ENCODE measurements around the gene GRIK3. TPM values are rescaled to one million over a fixed set of nuclear protein-coding genes. Genes with fewer than 3 reads are reported as not detected.

Gene GRIK3
- polyA plus RNA-seq, 1 donor (not counting 4 experiments of a cell fraction or from before 2014, with no cell fraction given) = not detected

- Histone ChIP-seq H3K9ac (ENCODE audit: control insufficient read depth, extremely low read depth, insufficient read depth, low read length) (no peak overlapping the region), H3K4me2 (ENCODE audit: control insufficient read depth, extremely low read depth, insufficient read depth, low read depth, low read length) (no peak overlapping the region), H3K9me3 (ENCODE audit: control insufficient read depth, low read depth, low read length) (no peaks in the 10 kb centered on the region), H3K9me1 (ENCODE audit: control insufficient read depth, extremely low read depth, insufficient read depth, low read length) (no peaks in the 10 kb centered on the region), H4K20me1 (ENCODE audit: control insufficient read depth, extremely low read depth, insufficient read depth, low read length) (no peaks in the 10 kb centered on the region), H3K4me1 (ENCODE audit: control insufficient read depth, extremely low read depth, insufficient read depth, low read length) (no peaks in the 10 kb centered on the region), H3K27me3 (ENCODE audit: control insufficient read depth, extremely low read depth, insufficient read depth, low read length) (peaks cover 21% of the 10 kb centered on the region), H3K27ac (ENCODE audit: control insufficient read depth, insufficient read depth, low read length) (no peak overlapping the region), H3K79me2 (ENCODE audit: control insufficient read depth, insufficient read depth, low read length) (no peaks in the 10 kb centered on the region), H3K4me3 (ENCODE audit: control insufficient read depth in 2 of 3, extremely low read depth in 1 of 3, insufficient read depth in 2 of 3, low read depth in 1 of 3, low read length in 3 of 3) (no peak overlapping the region), H3K36me3 (ENCODE audit: control insufficient read depth in 2 of 2, extremely low read depth in 1 of 2, insufficient read depth in 2 of 2, low read length in 2 of 2) (no peaks in the 10 kb centered on the region), H2AFZ (ENCODE audit: control insufficient read depth, low read length) (no peak overlapping the region)
- DNase-seq (ENCODE audit: low read depth, low spot score) (no peak), FAIRE-seq (no peak)
- TF ChIP-seq EZH2 (IDR thresholded peaks at IDR 0.05; ENCODE audit: low read length) (no peak), CTCF (optimal IDR thresholded peaks at IDR 0.05 in 1 of 3, IDR thresholded peaks at IDR 0.05 in 1 of 3, conservative IDR thresholded peaks at IDR 0.05 in 1 of 3; ENCODE audit: extremely low read depth in 1 of 3, insufficient read depth in 2 of 3, low read length in 3 of 3) (no peak)
- dilution Hi-C loops (cut with MboI; ENCODE audit: extremely low pct_ligation_motif_present, low sequenced_read_pairs) = no loop called here
Observed at GRCh38 chr1:36775716-36776115, 258.6 kb downstream of the GRIK3 start.

- no peaks in the 10 kb centered on the region for H3K36me3 ChIP-seq (ENCODE audit: control insufficient read depth in 2 of 2, extremely low read depth in 1 of 2, insufficient read depth in 2 of 2, low read length in 2 of 2)
- no peak overlapping the region for H3K4me3 ChIP-seq (ENCODE audit: control insufficient read depth in 2 of 3, extremely low read depth in 1 of 3, insufficient read depth in 2 of 3, low read depth in 1 of 3, low read length in 3 of 3)
- DNase-seq (ENCODE audit: low read depth, low spot score) (no peak), FAIRE-seq (no peak)
- H3K9me1 ChIP-seq (ENCODE audit: control insufficient read depth, extremely low read depth, insufficient read depth, low read length) = no peaks in the 10 kb centered on the region
- H3K4me2 ChIP-seq (ENCODE audit: control insufficient read depth, extremely low read depth, insufficient read depth, low read depth, low read length) = no peak overlapping the region
- no peaks in the 10 kb centered on the region for H4K20me1 ChIP-seq (ENCODE audit: control insufficient read depth, extremely low read depth, insufficient read depth, low read length)
- no peaks in the 10 kb centered on the region for H3K4me1 ChIP-seq (ENCODE audit: control insufficient read depth, extremely low read depth, insufficient read depth, low read length)
- TF ChIP-seq EZH2 (IDR thresholded peaks at IDR 0.05; ENCODE audit: low read length) (no peak), CTCF (optimal IDR thresholded peaks at IDR 0.05 in 1 of 3, IDR thresholded peaks at IDR 0.05 in 1 of 3, conservative IDR thresholded peaks at IDR 0.05 in 1 of 3; ENCODE audit: extremely low read depth in 1 of 3, insufficient read depth in 2 of 3, low read length in 3 of 3) (no peak)
- dilution Hi-C loops (cut with MboI; ENCODE audit: extremely low pct_ligation_motif_present, low sequenced_read_pairs) = no loop called here
- H3K79me2 ChIP-seq (ENCODE audit: control insufficient read depth, insufficient read depth, low read length) = no peaks in the 10 kb centered on the region
- no peak overlapping the region for H3K27ac ChIP-seq (ENCODE audit: control insufficient read depth, insufficient read depth, low read length)
- no peak overlapping the region for H3K9ac ChIP-seq (ENCODE audit: control insufficient read depth, extremely low read depth, insufficient read depth, low read length)
- no peak overlapping the region for H2AFZ ChIP-seq (ENCODE audit: control insufficient read depth, low read length)
- H3K27me3 ChIP-seq (ENCODE audit: control insufficient read depth, extremely low read depth, insufficient read depth, low read length) = peaks cover 21% of the 10 kb centered on the region
- H3K9me3 ChIP-seq (ENCODE audit: control insufficient read depth, low read depth, low read length) = no peaks in the 10 kb centered on the region
Observed at GRCh38 chr1:36773827-36774541, 260.3 kb downstream of the GRIK3 start.
